PC-3 (cell line): ENCODE results near the gene PSTPIP2. TPM values are rescaled to one million over a fixed set of nuclear protein-coding genes. Genes with fewer than 3 reads are reported as not detected.
A peak's percentile ranks its signal among the peaks of the same experiment; 100 is the strongest.
"Not testable (repeated sequence)": the region's sequence is repeated elsewhere in the genome, so short reads cannot be mapped to it uniquely, and the experiment has no call there.

Experiments used
- ATAC-seq: fragments of 200-7000 bp; cut with Tn5 transposase; 2 replicates; pipeline ENCODE4 v1.9.1; 2020; ENCODE audit warnings: mild to moderate bottlenecking, moderate library complexity
- BruUV-seq: library from RNA; stranded (reverse); fragments of 400-500 nt; replicated peaks from 2 replicates; lab custom pipeline; 2021; lab: Mats Ljungman, UMichigan
- CTCF ChIA-PET: fragments of 300-600 bp; sonication (Branson Sonifier 250); formaldehyde crosslinking; loops from one replicate; lab custom pipeline; 2022; ENCODE audit warnings: antibody characterized with exemption; lab: Charles Lee
- POLR2A ChIA-PET: fragments of 300-600 bp; sonication (Branson Sonifier 250); formaldehyde crosslinking; loops from one replicate; lab custom pipeline; 2022; ENCODE audit warnings: antibody characterized with exemption; ENCODE audit not compliant: unreplicated experiment; lab: Charles Lee
- DNase-seq: peaks from one replicate; pipeline ENCODE4 v3.0.0-alpha.2; 2015
- H2AFZ ChIP-seq: fragments of 300-600 bp; sonication (generic); 2 replicates; pipeline ENCODE4 v1.6.0; 2016; ENCODE audit warnings: antibody characterized with exemption, low read length
- H3F3A ChIP-seq: fragments of 300-600 bp; sonication (generic); one replicate; pipeline ENCODE4 v1.6.0; 2017; ENCODE audit warnings: antibody characterized with exemption, low read length, control low read depth, mild to moderate bottlenecking; ENCODE audit not compliant: unreplicated experiment
- H3K27ac ChIP-seq: fragments of 300-600 bp; sonication (generic); 2 replicates; pipeline ENCODE4 v1.5.1; 2016; ENCODE audit warnings: mild to moderate bottlenecking, low read length
- H3K27me3 ChIP-seq: fragments of 300-600 bp; sonication (generic); 2 replicates; pipeline ENCODE4 v1.6.1; 2016; ENCODE audit warnings: low read length, mixed read lengths
- H3K36me3 ChIP-seq: fragments of 300-600 bp; sonication (generic); 2 replicates; pipeline ENCODE4 v1.6.1; 2016; ENCODE audit warnings: low read depth, mixed run types, low read length, mixed read lengths
- H3K4me1 ChIP-seq: fragments of 300-600 bp; sonication (generic); 2 replicates; pipeline ENCODE4 v1.5.1; 2016; ENCODE audit warnings: low read length; ENCODE audit not compliant: insufficient read depth
- H3K4me2 ChIP-seq: fragments of 300-600 bp; sonication (generic); 2 replicates; pipeline ENCODE4 v1.6.0; 2016; ENCODE audit warnings: low read length
- H3K4me3 ChIP-seq: fragments of 300-600 bp; sonication (generic); 2 replicates; pipeline ENCODE4 v1.5.1; 2016; ENCODE audit warnings: mild to moderate bottlenecking, low read length, mixed read lengths
- H3K79me2 ChIP-seq: fragments of 300-600 bp; sonication (generic); 2 replicates; pipeline ENCODE4 v1.6.1; 2017; ENCODE audit warnings: low read length, mixed read lengths
- H3K9ac ChIP-seq: fragments of 300-600 bp; sonication (generic); 2 replicates; pipeline ENCODE4 v1.6.0; 2016; ENCODE audit warnings: mild to moderate bottlenecking, low read length
- H3K9me2 ChIP-seq: fragments of 300-600 bp; sonication (generic); replicated peaks from 2 replicates; pipeline ENCODE4 v1.6.1; 2016; ENCODE audit warnings: mixed run types, low read length, mixed read lengths
- H3K9me3 ChIP-seq: fragments of 300-600 bp; sonication (generic); 2 replicates; pipeline ENCODE4 v1.6.1; 2016; ENCODE audit warnings: low read length, mixed read lengths
- H4K20me1 ChIP-seq: fragments of 300-600 bp; sonication (generic); 2 replicates; pipeline ENCODE4 v1.6.1; 2016; ENCODE audit warnings: low read length, mixed read lengths
- EZH2 ChIP-seq: fragments of 300-600 bp; sonication (generic); IDR thresholded peaks from one replicate; pipeline ENCODE4 v1.6.1; 2017; ENCODE audit warnings: antibody characterized with exemption, mild to moderate bottlenecking, low read length; ENCODE audit not compliant: unreplicated experiment
- EZH2phosphoT487 ChIP-seq: fragments of 300-600 bp; sonication (generic); IDR thresholded peaks from 2 replicates; pipeline ENCODE4 v1.6.1; 2018; ENCODE audit warnings: mild to moderate bottlenecking, antibody characterized with exemption, low read length, borderline replicate concordance
- intact Hi-C: fragments of 100-400 bp; cut with micrococcal nuclease; formaldehyde crosslinking; loops from 2 replicates; pipeline ENCODE4 v1.9.0; 2023
- total RNA-seq: library from RNA; depleted of rRNA; stranded (reverse); fragments of >200 nt; gene quantifications from 2 replicates; pipeline ENCODE4 v1.2.3, GENCODE V29; 2014
- TF ChIP-seq, protein P1 (sequence below): fragments of 300-600 bp; sonication (generic); conservative IDR thresholded peaks from 2 replicates; pipeline ENCODE4 v1.5.1; 2017; ENCODE audit warnings: antibody characterized with exemption, low read depth, mild to moderate bottlenecking, low read length

Gene PSTPIP2
- total RNA-seq, 1 experiment from 2014 or later: 0.11 TPM

DNA sequence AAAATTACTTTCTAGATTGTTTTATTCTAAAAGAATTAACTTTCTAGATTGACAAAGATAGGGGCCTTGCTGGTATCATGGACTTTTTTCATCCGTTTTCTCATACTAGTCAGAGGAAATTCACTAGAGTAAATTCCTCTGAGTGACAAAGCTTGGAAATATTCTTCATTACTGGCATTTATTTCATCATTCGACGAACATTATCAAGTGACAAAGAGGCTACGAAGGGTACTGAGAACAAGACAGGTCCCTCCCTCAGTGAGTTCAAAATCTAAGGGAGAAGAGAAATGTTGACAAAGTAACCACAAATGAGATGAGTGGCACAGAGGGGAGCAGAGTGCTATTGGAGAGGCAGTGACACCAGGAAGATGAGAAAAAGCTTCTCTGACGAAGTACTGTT is 109.2 kb downstream of the PSTPIP2 start:
- H3K9me2 ChIP-seq: no peaks in the 10 kb centered on the region
- no peaks in the 10 kb centered on the region for H3F3A ChIP-seq
- TF ChIP-seq, protein P1, sequence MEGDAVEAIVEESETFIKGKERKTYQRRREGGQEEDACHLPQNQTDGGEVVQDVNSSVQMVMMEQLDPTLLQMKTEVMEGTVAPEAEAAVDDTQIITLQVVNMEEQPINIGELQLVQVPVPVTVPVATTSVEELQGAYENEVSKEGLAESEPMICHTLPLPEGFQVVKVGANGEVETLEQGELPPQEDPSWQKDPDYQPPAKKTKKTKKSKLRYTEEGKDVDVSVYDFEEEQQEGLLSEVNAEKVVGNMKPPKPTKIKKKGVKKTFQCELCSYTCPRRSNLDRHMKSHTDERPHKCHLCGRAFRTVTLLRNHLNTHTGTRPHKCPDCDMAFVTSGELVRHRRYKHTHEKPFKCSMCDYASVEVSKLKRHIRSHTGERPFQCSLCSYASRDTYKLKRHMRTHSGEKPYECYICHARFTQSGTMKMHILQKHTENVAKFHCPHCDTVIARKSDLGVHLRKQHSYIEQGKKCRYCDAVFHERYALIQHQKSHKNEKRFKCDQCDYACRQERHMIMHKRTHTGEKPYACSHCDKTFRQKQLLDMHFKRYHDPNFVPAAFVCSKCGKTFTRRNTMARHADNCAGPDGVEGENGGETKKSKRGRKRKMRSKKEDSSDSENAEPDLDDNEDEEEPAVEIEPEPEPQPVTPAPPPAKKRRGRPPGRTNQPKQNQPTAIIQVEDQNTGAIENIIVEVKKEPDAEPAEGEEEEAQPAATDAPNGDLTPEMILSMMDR: no peak
- no peak for TF ChIP-seq EZH2
- TF ChIP-seq EZH2phosphoT487: no peak
- H3K79me2 ChIP-seq: peaks cover 61% of the 10 kb centered on the region
- ChIA-PET POLR2A (no interaction called here), CTCF (no interaction called here)
- H3K9me3 ChIP-seq: no peaks in the 10 kb centered on the region
- no TSS peak for BruUV-seq
- peaks cover 15% of the 10 kb centered on the region for H3K4me1 ChIP-seq
- H2AFZ ChIP-seq: no peak overlapping the region
- H4K20me1 ChIP-seq: no peaks in the 10 kb centered on the region
- peak overlapping the region; percentile 49 for H3K4me2 ChIP-seq
- H3K4me3 ChIP-seq: no peak overlapping the region
- no peaks in the 10 kb centered on the region for H3K27me3 ChIP-seq
- H3K27ac ChIP-seq: peak overlapping the region; percentile 37
- no peaks in the 10 kb centered on the region for H3K36me3 ChIP-seq
- intact Hi-C loops: no loop called here
- DNase-seq: peak; percentile 46
- no peak for ATAC-seq
- no peak overlapping the region for H3K9ac ChIP-seq

DNA sequence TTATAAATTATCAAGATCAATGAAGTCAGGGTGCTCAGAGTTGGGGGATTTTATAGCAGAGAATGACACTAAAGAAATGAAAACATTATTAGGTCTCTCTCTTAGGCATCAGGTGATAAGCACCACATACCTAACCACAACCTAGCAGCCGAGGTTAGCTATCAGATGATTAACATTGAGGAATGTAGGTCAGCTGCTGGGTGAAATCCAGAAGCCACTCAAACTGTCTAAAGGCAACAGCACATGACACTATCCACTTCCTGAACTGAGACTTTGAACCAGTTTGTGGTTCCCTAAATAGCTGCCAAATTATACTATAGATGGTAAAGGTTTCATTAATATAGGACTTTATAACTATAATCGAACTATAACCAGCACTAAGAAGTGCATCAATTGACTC is 109.6 kb downstream of the PSTPIP2 start:
- BruUV-seq: no TSS peak

DNA sequence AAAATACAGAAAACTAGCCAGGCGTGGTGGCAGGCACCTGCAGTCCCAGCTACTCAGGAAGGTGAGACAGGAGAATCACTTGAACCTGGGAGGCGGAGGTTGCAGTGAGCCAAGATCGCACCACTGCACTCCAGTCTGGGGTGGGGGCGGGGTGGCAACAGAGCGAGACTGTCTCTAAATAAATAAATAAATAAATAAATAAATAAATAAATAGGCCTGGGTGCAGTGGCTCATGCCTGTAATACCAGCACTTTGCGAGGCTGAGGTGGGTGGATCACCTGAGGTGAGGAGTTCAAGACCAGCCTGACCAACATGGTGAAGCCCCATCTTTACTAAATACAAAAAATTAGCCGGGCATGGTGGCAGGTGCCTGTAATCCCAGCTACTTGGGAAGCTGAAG is 112.6 kb downstream of the PSTPIP2 start:
- H2AFZ ChIP-seq: not testable (repeated sequence)
- H3K79me2 ChIP-seq: peaks cover 61% of the 10 kb centered on the region

More for the DNA sequence above, 109.6 kb downstream of the PSTPIP2 start:
- Histone ChIP-seq H3F3A (no peaks in the 10 kb centered on the region), H3K4me1 (peaks cover 18% of the 10 kb centered on the region), H3K9me2 (no peaks in the 10 kb centered on the region), H3K27me3 (no peaks in the 10 kb centered on the region), H3K4me3 (no peak overlapping the region), H3K27ac (peak overlapping the region; percentile 37; the same call in 1 of the 2 replicates), H2AFZ (no peak overlapping the region), H3K36me3 (no peaks in the 10 kb centered on the region), H3K79me2 (peaks cover 65% of the 10 kb centered on the region), H3K4me2 (peak overlapping the region; percentile 49), H3K9me3 (no peaks in the 10 kb centered on the region), H4K20me1 (no peaks in the 10 kb centered on the region), H3K9ac (no peak overlapping the region)
- DNase-seq (peak; percentile 56), ATAC-seq (peak; percentile 38)
- intact Hi-C loops: no loop called here
- TF ChIP-seq EZH2: no peak
- TF ChIP-seq, protein P1: no peak
- no peak for TF ChIP-seq EZH2phosphoT487
- ChIA-PET CTCF (no interaction called here), POLR2A (no interaction called here)

More for the DNA sequence above, 112.6 kb downstream of the PSTPIP2 start:
- ATAC-seq, DNase-seq, H3K27me3 ChIP-seq, CTCF ChIA-PET, intact Hi-C loops, POLR2A ChIA-PET, H3F3A ChIP-seq, BruUV-seq, H3K36me3 ChIP-seq, H3K9me3 ChIP-seq, H3K27ac ChIP-seq, H3K9me2 ChIP-seq, H4K20me1 ChIP-seq, H3K9ac ChIP-seq, H3K4me2 ChIP-seq, H3K4me3 ChIP-seq: not testable (repeated sequence)
- H3K4me1 ChIP-seq: peaks cover 37% of the 10 kb centered on the region
